ENCODE results near the gene ALKBH8.

- TF ChIP-seq CTCF (tag by site-specific recombination; IDR thresholded peaks at IDR 0.05) (no peak), REST (tag by site-specific recombination; IDR thresholded peaks at IDR 0.05) (no peak), BCL11A (tag by site-specific recombination; IDR thresholded peaks at IDR 0.05; ENCODE audit: low read depth) (no peak), ZNF223 (tag by site-specific recombination; IDR thresholded peaks at IDR 0.05) (no peak), ZBTB21 (tag by site-specific recombination; IDR thresholded peaks at IDR 0.05) (no peak), TSHZ1 (tag by site-specific recombination; IDR thresholded peaks at IDR 0.05; ENCODE audit: borderline replicate concordance) (no peak)
Measured at GRCh38 chr11:107472966-107473365, 92.6 kb downstream of the ALKBH8 start.

Measured in HEK293 (cell line).